K562 (cell line): ENCODE data around the gene CST6.

Experiments
- MAX ChIP-seq: sonication (generic); formaldehyde crosslinking; IDR thresholded peaks from 2 replicates; pipeline ENCODE4 v1.9.0; 2022; ENCODE audit warnings: mild to moderate bottlenecking, missing genetic modification reagents
- RERE ChIP-seq: sonication (generic); formaldehyde crosslinking; IDR thresholded peaks from 2 replicates; pipeline ENCODE4 v1.8.0; 2023; ENCODE audit warnings: missing genetic modification reagents, mild to moderate bottlenecking, borderline replicate concordance
- SMARCC2 ChIP-seq: fragments of 450-650 bp; IDR thresholded peaks from 2 replicates; pipeline ENCODE4 v1.6.1; 2017; ENCODE audit warnings: antibody characterized with exemption, moderate library complexity, mild to moderate bottlenecking, low read depth
- TAL1 ChIP-seq: fragments of 450-650 bp; IDR thresholded peaks from 2 replicates; pipeline ENCODE4 v1.6.1; 2016; ENCODE audit warnings: mild to moderate bottlenecking
- ZFP36 ChIP-seq: fragments of 150-350 bp; IDR thresholded peaks from 2 replicates; pipeline ENCODE4 v1.6.1; 2018; ENCODE audit warnings: low read length, low read depth; ENCODE audit not compliant: partially characterized antibody
- ZNF121 ChIP-seq: sonication (generic); formaldehyde crosslinking; conservative IDR thresholded peaks from 2 replicates; pipeline ENCODE4 v1.8.0; 2022; ENCODE audit warnings: missing genetic modification reagents

DNA sequence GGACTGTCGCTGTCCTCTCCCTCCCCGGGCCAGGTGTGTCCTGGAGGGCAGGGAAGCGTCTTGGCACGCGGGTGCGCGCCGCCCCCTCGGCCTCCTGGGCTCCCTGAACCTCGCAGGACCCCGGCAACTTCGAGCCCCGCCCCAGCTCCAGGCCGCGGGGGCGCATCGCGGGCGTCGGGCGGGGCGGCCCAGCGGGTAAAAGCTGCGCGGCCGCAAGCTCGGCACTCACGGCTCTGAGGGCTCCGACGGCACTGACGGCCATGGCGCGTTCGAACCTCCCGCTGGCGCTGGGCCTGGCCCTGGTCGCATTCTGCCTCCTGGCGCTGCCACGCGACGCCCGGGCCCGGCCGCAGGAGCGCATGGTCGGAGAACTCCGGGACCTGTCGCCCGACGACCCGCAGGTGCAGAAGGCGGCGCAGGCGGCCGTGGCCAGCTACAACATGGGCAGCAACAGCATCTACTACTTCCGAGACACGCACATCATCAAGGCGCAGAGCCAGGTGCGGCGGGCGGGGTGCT lies at the start of gene CST6:
- no peak for TF ChIP-seq MAX
- TF ChIP-seq TAL1 = no peak
- TF ChIP-seq RERE (CRISPR knock-in tag) = no peak
- no peak for TF ChIP-seq ZNF121
- TF ChIP-seq SMARCC2 = no peak
- no peak for TF ChIP-seq ZFP36
